Amygdala (tissue), 56 donors: Measurements from ENCODE around the gene ANKRD66.
"Not testable (repeated sequence)": the region's sequence is repeated elsewhere in the genome, so short reads cannot be mapped to it uniquely, and the experiment has no call there.

Experiments
- DNase-seq, 56 donors: peaks; one replicate each; lab custom pipeline; 2025; lab: John Stamatoyannopoulos, UW

ANKRD66 gene

GRCh38 chr6:46749731-46750130 lies 3.0 kb downstream of the ANKRD66 start:
- DNase-seq, result no peak

GRCh38 chr6:46751658-46752057 lies 4.9 kb downstream of the ANKRD66 start:
- no peak for DNase-seq

DNA sequence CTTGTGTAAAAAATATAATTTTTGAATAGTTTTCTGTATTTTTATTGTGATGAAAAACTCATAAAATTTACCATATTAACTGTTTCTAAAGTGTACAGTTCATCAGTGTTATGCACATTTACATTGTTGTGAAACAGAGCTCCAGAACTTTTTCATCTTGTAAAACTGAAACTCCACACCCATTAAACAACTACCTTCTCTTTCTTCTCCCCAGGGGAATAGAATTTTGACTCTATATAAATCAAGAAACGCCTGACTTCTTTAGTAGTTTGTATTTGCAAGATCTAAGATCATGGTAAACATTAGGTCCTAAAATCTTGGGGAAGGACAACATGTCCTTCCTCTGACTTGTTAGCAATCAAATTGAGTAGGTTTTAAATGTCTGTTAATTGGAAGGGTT lies 9.1 kb downstream of the ANKRD66 start:
- no peak for DNase-seq

DNA sequence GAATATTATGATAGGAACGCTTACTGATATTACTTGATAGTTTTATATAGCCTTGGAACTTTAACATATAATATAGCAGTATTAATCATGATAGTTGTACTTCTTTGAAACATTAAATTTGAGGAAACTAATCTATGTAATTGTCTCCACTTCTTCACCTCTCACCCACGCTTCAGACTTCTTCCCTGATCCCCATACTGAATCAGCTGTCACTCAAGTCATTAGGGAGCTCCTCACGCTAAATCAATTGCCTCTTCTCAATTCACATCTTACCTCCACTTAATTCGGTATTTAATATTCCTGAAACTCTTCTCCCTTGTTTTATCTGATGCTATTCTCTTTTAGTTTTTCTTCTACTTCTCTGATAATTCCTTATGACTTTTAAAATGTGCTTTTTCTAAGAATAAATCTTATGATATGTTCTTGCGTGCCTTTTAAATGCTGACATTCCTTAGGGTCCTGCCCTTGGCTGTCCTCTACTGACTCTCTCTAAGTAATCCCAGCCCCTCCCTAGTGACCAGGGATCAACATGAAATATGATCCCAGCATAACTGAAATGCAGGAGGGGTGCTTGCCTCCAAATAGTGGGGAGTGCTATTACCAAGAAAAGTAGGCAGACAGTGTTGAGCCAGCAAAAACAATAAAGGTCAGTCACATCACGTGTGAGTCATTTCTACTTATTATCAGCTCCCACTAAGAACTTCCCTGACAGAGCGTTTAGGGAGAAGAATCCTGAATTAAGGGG lies 9.9 kb downstream of the ANKRD66 start:
- no peak for DNase-seq

- no peak for DNase-seq
Observed at GRCh38 chr6:46757214-46757596, 10.5 kb downstream of the ANKRD66 start.

DNA sequence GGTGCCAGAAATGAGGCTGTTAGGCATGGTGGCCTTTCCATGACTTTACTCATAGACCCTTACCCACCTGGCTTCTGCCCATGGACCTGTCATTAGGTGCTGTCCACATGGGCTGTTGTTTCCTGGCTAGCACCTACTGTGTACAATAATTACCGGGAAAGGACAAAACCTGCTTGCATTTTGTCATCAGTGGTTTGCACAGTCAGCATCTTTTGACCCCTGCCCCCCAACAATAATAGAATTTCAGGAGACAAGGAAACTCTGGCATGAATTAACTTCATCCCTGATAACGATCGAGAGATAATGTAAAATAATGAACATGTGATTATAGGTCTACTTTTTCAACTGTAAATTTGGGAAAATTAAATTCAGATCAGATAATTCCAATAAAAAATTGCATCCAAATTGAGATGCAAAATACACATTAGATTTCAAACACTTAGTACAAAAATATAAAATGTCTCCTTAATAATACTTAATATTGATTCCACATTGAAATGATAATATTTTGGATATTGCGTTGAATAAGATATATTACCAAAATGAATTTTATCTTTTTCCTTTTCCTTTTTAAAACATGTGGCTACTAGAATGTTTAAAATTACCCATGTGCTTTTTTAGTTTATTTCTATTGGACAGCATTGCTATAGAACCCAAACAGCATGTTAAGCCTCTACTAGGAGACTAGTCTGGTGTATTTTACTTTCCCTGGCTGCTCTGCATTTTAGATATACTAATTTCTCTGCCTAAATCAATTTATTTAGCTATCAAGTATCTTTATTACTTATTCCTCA lies 12.4 kb downstream of the ANKRD66 start:
- no peak for DNase-seq

DNA sequence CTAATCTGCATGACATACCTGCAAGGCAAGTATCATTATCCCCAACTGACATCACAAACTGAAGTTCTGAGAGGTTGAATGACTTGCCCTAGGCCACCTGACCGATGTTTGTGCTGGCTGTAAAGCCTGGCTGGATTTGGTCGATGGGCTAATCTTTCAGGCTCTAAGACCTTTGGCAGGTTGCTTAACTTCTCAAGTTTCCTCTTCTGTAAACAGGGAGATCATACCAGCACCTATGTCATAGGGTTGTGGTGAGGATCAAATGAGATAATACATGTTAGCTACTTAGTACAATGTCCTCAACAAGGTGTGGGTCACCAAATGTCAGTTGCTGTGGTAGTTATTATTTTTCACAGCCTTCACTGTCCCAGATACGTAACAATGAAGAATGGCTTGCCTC lies 14.2 kb downstream of the ANKRD66 start:
- DNase-seq, result no peak

GRCh38 chr6:46763466-46763865 lies 16.7 kb downstream of the ANKRD66 start:
- DNase-seq, result no peak

GRCh38 chr6:46764280-46764679 lies 17.5 kb downstream of the ANKRD66 start:
- DNase-seq, result not testable (repeated sequence)

DNA sequence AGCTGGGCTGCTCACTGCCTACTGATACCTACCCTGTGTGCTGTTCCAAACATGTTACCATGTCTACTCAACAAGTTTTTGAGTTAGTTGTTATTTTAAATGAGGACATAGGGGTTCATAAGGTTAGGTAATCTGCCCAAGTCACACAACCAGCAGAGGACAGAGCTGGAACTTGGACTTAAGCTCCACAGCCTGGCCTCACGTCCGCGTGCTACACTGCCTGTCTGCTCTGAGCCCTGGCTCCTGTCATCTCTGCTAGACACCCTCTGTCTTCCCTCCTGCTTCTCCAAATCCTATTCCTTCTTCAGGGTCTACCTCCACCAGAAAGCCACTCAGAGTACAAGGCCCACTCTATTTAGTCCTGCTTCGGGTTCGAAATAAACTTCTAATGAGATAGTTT lies 18.2 kb downstream of the ANKRD66 start:
- DNase-seq, result no peak

DNA sequence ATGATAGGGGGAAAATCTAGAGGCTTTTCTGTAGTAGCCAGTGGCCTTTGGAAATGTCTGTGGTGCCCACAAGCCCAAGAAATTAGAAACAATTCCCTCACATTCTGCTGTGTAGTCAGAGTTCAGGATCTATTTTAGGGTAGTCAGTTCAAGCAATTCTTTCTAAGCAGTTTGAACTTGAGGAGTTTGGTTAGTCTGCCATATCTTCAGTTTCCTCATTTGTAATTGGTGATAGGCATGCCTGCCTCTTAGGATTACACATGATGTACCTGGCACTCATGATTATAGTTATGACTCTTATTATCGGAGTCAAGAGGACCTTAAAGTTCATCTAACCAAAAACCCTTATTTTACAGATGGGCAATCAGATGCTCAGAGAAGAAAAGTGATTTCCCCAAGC lies 25.3 kb downstream of the ANKRD66 start:
- no peak for DNase-seq

DNA sequence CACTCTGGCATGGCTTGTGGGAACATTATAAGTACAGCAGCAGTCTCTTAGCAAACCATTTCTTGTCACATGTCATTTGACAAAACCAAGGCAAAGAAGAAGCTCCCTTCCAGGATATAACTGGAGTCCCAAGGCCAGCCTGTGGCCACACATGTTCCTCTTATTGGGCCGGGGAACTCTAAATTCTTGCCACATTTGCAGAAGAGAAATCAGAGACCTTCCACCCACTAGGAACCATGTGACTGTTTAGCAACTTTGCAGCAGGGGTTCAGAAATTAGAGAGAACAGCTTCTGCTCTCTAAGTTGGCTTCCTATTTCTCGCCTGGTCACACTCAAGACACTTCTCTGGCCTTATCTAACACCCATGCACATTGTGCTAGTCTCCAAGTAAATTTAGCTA lies 26.0 kb downstream of the ANKRD66 start:
- DNase-seq, result peak in 21 of 56 donors; percentile 2 to 61 (median 14)

- DNase-seq, result peak in 3 of 56 donors; percentile 11 to 13 (median 13)
Observed at GRCh38 chr6:46773201-46773855, 26.6 kb downstream of the ANKRD66 start.

GRCh38 chr6:46774736-46775135 lies 28.0 kb downstream of the ANKRD66 start:
- DNase-seq, result not testable (repeated sequence)

DNA sequence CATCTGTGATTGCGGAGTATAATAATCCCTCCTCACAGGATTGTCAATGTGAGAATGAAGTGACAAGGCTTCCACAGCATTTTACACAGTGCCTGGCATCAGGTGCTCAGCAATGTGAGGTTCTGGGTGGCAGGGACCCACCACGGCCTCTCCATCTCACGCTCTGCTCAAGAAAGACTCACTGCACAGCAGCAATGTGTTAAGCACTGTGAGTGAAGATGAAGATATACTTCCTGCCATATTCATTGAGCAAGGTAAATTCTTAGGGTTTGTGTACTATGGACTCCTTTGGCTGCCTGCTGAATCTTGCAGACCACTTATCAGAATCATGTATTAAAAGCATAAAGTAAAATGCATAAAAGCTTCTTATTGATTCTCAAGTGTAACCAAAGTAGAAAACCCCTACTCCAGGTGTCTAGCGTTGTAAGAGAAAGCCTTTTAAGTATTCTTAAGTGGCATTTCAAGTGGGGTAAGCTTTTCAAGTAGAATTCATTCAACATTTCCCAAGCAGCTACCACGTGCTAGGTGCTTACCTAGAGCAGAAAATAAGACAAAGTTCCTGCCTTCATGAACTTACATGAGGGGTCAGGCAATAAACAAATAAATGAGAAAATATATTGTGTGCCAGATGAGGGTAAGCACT lies 29.5 kb downstream of the ANKRD66 start:
- DNase-seq, result no peak

DNA sequence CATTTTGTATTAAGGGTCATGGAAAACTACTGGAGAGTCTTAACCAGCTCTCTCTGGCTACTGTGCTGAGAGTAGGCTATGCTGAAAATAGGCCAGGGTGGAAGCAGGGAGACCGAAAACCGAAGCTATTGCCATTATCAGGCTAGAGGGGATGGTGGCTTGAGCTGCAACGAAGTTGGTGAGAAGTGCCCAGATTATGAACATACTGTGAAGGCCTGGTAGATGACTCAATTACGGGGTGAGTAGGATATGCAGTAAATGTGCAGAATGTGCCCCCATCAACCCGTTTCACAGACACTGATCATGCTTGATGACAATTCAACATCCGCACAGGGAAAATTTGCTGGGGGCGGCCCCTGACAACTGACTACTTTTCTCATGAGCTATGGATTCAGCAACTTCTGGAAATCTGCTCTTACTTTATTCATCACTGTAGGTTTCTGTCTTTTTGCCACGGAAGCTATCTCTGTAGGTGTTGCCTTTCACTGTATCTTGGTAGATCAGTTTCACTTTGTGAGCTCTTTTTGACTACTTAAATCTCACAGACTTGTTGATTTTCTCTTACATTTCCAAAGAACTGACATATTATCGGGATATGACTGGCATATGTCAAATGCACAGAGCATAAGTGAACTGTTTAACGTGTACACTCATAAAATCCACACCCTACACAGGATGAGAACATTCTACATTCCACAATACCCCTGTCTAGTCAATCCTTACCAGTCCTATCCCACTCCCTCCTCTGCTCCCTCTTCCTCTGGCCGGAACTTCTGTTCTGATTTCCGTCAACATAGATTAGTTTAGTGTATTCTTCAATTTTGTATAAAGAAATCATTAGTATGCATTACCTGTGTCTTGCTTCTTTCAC lies 31.0 kb downstream of the ANKRD66 start:
- DNase-seq, result no peak

DNA sequence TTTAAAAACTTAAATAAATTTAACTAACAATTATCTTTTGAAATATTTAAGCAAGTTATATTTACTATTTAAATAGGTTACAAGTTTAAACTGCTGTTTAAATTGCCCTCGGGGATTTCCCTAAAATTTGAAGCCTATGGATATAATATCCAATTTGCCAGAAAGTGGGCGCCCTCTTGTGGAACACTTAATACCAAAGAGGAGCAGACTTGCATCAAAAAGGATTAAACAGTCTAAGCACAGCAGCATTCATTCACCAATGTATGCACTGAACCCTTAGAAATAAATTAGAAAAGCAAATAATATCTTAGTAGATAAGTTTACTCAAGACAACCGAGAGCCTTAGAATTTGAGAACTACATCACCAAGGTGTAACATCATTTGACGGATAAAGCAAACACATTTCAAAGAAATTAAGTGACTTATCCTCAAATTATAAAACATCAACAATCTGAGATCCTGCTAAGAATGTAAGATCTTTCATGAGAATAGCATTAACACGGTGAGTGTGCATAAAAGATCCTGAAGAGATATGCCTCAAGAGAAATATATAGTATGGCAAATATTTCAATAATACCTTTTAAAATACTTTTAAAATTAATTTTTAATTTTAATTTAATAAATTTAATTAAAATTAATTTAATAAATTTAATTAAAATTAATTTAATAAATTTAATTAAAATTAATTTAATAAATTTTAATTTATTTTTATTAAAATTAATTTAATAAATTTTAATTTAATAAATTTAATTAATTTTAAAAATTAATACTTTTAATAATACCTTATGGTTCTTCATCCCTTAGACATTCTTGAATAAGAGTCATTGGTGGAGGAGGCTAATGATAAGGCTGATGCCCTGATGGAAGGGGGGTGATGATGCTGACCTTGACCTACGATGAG lies 35.0 kb downstream of the ANKRD66 start:
- peak in 23 of 56 donors; percentile 1 to 83 (median 17) for DNase-seq

DNA sequence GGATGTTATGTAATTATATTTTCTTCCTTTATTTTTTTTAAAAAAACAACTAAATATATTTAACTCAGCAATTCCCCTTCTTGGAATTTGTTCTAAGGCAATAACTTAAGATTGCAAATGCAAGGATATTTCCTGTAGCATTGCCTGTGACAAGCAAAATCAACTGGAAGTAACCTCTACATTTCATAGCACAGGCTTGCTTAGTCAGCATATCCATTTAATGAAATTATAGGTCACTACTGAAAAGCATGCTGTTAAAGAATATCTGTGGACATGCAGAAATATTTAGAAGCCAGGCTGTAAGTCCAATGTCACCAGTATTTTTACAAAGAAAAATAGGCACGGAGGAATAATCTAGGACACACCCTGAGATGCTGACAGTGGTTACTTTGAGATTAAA lies 37.8 kb downstream of the ANKRD66 start:
- DNase-seq, result no peak
